Activated naive CD4-positive, alpha-beta T cell treated with Interleukin-2 at 50 U/mL for 16 hours (primary cell): ENCODE results near the gene GADL1.
A peak's percentile ranks its signal among the peaks of the same experiment; 100 is the strongest.

Source experiments
- DNase-seq: peaks from one replicate; pipeline ENCODE4 v3.0.0-alpha.2; 2020

The GADL1 gene

DNA sequence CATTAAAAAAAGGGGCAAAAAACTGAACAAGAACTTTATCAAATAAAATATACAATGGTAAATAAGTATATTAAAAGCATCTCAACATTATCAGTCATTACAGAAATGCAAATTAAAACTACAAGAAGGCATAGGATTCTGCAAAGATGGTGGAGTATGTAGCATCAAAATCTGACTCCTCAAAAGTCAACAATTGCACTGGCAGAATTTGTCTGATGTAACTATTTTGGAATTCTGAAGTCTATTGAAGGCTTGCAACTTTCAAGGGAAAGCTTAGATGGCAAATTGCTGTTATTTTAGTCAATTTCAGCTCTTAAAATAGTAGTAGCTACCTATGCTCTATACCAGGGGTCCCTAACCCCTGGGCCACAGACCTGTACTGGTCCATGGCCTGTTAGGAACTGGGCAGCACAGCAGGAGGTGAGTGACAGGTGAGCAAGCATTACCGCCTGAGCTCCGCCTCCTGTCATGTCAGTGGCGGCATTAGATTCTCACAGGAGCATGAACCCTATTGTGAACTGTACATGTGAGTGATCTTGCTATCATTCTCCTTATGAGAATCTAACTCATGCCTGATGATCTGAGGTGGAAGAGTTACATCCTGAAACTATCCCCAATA lies 180.5 kb downstream of the GADL1 start:
- DNase-seq, result no peak

DNA sequence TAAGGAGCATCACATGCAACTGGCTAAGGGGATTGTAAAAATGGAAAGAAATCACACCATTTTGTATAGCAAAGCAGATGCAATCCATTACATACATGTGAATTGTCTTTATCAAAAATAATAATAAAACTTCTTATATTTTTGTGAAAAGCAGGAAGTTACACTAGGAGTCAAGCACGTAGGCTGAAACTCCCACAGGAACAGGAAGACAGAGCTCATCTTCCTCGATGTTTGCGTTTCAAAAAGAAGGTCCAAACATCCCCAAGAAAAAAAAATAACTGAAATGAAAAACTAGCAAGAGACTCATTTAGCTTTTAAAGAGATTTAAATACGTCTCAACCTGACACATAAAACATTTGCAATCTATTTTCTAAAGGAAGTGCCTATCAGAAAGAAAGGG lies 181.5 kb downstream of the GADL1 start:
- no peak for DNase-seq

DNA sequence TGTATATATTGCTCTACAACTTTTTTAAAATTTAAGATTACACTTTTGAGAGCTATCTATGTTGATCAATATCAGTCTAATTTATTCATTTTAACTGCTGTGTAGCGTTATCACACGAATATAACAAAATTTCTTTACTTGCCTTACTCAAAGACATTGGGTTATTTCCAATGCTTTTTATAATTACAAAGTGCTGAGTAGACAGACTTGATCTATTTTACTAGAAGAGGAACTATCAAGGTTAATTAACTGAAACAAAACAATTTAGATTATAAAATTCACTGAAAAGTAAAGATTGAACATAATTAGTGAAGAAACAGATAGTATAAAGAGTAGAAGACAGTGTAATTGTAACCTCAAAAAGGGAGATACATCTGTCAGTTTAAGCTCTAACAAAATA lies 182.6 kb downstream of the GADL1 start:
- DNase-seq, result no peak

DNA sequence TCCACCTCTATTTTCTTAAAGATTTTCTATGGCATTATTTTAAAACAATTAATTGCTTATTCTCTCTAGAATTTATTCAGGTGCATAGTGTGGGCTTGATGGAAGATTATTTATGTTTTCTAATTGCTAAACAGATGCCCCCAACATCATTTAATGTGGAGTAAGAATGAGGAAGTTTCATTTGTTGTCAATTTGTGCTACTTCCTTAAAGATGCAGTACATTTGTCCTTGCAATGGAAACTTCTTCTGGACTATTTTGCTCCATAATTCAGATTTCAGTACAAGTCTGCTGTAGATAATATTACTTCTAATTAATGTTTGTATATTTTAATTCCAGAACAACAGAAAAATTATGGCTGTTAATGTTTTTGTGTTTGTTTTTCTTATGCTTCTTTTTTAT lies 183.3 kb downstream of the GADL1 start:
- no peak for DNase-seq

DNA sequence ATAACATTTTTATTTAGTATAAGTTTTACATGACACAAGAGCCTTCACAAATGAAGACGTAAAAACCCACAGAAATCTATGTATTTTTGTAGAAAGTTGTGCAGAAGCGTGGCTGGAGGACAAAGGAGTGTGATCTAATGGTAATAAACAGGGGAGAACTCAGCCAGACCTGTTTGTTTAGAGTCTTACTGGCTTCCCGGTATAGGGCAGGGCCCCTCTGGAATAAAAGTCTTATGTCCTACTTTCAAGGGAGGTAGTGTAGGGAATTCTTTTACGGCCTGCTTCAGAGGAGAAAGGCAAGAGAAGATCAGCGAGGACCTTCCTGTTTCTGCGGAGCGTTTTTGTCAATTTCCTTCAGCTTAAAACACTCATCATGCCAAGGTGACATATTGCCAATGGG lies 184.4 kb downstream of the GADL1 start:
- DNase-seq, result no peak

DNA sequence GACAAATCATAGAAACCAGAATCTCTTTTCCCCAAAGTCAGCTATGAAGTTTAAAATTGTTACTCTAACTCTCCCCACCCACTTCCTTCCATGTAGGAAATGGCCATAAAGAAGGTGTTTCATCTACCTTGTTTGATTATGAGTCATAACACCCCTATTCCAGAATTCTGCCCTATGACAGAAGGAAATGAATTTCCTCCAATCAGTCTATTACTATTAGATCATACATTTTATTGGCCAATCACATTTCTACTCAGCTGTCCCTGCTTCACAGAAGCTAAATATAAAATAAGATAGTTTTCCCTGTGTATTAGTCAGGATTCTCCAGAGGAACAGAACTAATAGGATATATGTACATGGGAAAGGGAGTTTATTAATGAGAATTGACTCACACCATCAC lies 186.0 kb downstream of the GADL1 start:
- no peak for DNase-seq

DNA sequence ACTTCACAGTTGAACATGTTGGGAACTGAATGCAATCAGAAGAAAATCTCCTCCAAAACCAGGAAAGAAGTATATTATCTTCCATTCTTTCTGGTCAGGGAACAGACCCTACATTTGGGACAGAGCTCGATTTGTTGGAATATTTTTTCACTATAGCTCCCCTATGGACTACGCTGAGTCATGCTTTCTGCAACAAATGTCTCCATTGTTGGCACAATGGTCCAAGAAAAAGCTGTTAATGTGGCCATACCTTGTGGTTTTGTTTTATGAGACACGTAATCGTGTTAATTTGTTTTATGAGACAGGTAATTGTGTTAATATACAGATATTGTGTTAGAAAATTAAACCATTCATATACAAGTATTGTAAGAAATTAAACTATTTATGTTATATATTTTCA lies 186.6 kb downstream of the GADL1 start:
- no peak for DNase-seq

DNA sequence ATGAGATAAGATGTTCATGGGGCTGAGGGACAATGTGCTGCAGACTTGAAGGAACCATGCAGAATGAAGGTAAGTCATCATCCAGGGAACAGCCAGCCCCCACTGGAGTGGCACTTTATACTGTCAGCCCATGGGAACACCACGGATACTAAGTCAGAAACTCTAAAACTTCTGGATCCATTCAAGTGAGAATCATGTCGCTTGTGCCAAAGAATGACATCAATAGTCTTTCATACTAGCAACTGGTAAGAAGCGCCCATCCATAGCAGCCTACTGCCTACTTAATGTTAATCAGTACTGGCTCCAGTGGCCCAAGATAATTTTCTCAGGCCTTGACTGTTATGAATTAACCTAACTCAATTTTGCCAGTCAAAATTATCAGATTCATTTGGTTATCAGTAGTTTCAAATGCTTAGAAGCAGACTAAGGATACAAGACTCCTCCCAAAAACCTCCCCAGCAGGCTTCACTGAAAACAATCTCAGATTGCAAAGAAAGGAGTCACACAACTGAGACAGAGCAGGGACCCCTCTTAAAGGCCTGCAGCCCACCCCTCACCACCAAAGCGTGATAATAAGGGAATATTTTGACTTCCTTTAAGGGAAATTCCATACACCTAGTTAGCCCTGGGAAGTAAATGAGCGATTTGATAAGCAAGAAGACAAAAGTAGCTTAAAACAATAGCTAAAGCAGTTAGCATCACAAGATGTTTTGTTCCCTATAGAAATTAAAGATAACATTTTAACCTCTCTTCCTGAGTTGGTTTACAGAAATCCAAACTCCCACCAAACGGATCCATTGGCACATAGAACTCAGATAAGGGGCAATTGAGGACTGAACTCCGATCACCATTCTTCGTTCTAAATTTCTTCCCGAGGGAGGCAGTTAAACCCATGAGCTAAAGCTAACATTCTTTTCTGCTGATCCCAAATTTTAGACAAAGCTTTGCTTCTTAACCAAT lies 189.2 kb downstream of the GADL1 start:
- no peak for DNase-seq

DNA sequence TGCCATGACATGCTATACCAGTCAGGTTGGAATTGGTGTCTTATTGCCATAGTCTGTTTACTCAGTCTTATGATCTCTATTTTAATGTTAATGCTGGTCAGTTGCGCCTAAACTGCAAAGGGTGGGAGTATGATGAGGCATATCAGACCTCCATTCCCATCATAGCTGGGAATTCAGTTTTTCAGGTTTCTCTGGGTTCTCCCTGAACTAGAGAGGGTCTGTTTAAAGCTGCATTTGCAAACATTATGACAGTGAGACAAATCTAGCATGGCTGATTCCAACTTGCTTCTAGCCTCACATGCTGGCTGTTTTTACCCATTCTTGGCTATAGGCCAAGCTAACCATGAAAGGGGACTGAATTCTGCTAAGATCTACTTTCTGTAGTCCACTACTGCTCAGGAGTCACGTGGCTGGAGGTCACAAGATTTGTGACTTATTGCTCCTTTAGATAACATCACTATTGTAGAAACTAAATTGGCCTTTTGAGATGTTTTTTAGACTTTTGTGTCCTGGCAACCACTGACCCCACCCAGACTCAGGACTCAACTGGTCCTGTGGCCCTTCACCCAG lies 191.5 kb downstream of the GADL1 start:
- DNase-seq, result no peak

DNA sequence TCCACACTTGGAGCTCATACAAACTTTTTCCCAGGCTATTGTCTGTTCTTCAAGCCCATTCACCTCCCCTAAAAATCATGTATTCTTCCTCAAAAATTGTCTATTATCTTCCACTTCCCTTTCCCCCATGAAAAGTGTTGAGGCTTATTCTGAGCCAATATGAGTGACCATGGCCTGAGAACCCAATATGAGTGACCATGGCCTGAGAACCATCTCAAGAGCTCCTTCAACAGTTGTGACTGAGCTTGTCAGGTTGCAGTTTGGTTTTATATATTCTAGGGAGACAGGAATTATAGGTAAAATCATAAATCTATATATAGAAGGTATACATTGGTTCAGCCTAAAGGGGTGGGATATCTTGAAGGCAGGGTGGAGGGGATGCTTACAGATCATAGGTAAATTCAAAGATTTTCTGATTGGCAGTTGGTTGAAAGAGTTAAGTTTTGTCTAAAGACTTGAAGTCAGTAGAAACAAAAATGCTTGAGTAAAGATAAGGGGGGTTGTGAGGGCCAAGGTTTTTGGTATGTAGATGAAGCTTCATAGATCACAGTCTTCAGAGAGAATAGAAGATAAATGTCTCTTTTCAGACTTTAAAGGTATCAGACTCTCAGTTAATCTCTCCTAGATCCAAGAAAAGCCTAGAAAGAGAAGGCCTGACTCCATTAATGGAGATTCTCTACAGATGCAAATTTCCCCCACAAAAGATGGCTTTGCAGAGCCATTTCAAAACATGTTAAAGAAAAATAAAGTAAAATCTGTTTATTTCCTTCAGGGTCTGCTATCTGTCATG lies 192.2 kb downstream of the GADL1 start:
- DNase-seq, result no peak

DNA sequence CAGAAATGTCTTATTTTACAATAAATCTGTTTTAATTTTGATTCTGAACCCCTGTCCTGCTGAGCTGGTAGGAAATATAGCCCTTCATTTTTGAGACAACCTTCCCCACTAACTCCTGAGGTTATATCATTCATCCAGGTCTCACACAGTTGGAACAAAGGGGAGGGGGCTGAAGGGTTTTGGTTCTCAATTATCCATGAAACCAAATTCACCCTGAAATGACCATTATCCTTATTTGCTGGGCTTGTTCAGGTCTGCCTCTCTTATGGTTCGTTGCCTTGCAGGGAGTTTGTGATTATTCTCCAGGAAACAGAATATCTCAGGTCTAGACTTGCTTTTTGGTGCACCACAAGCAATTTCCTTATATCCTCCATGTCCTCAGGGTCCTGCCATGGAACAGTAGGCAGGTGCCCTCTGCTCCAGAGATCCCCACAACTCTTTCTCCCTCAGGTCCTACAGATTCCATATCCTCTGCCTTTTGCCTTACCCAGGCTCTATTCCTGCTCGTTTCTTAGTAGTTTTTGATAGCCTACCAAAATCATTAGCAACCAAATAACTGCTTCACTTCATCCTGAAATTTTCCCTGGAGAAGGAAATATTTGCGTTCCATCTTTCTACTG lies 193.6 kb downstream of the GADL1 start:
- DNase-seq, result no peak

DNA sequence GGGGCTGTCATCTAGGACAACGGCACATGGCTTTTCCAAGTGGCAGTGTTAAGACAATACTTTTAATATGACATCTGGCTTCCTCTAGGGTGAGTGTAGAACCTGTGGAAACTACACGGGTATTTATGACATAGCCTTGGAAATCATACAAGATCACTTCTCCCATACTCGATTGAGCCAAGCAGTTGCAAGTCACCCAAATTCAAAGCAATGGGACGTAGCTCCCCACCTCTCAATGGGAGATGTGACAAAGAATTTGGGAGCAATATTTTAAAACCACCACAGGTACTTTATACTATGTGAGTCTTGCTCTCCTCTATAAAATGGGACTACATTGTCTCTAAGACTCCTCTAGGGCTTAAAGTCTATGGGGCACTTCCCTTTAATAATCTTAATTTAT lies 194.5 kb downstream of the GADL1 start:
- no peak for DNase-seq

DNA sequence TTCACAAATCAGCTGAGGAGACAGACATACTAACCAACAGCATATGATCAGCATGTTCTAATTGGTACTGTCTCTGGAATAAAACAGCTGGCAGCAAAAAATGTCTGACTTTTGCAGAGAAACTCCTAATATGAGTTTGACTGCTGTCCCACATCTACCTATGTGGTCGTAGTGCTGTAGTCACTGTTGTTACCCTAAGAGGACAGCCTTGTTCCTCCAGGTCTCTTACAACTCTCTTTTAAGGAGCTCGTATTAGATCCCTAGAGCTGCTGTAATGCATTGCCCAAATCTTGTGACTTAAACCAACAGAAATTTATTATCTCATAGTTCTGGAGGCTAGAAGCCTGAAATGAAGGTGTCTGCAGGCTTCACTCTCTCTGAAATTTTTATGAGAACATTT lies 195.9 kb downstream of the GADL1 start:
- no peak for DNase-seq

DNA sequence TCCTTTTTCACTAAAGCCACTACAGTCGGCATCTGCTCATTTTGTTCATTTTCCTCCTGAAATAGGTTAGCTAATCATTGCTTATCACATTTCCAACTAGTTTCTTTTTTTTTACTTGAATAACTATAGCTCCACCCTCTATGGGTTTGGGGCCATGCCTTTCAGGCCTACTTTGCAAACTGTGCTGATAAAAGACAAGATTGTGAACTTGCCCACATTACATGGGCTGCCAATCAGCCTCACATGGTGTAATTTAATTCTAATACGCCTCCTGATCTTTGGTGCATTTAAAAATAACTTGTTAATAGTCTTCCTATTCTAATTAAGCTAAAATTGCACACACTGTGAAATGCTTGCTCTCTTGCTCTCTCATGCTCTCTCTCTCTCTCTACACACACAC lies 197.6 kb downstream of the GADL1 start:
- no peak for DNase-seq

DNA sequence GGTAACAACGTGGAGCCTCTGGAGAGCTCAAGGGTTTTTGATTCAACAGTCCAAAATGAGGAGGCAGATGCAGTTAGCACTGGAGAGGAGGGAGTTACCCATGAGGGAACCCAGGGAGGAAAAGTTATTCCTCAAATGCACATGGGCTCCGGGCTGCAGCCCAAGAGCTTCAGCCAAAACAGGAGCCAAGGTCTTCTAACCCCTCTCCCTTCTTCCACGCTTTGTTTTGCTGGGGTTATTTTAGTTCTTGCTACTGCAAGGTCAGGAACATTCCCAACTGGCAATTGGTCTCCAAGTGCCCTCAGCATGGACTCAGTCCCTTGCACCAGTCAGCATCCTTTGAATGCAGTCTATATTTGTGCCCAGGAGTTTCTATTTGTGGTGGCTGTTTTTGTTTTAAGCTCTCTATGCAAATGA lies 198.1 kb downstream of the GADL1 start:
- no peak for DNase-seq

DNA sequence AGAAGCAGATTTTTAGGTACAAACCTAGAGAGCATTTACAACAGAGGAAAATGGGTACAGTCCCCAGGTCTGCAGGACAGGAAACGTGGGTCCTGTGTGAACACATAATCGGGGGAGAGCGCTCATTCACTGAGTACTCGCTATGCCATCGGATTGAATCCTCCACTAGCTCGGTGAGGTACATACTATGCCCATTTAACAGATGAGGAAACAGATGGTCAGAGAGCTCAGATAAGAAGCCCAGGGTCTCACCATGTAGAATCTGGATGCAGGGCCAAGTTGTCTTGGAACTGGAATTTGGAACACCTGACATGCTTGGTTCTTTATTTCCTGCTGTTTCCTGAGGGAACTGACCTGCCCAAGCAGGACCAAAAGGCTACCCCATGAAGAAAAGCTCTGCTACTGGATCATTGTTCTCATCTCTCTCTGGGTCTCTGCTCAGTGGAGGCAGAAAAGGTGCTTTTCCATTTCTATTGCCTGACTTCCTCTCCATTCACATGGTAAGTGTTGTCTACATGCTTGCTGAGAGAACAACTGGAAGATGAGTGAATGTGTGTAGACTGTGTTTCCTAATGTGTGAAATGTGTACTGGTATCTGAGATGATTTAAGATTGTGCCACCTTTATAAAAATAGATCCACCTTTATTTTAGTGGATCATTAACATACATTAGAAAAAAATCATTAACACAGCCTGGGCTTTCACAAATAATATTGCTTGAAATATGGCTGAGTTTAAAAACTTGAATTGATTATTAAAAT lies 199.0 kb downstream of the GADL1 start:
- DNase-seq, result no peak

DNA sequence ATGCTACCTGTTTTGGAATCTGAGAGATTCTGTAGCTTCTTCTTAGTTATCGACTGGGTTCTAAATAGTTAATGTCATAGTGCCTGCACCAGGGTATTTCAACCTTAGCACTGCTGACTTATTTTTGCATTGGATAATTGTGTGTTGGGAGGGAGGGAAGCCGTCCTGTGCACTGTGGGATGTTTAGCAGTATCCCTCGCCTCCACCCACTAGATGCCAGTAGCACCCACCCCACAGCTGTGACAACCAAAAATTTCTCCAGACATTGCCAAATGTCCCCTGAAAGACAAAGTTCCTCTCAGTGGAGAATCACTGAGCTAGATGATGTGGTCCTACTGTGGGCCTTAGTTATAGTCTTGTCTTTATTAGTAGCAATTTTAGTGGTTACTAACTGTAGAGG lies 199.8 kb downstream of the GADL1 start:
- no peak for DNase-seq

DNA sequence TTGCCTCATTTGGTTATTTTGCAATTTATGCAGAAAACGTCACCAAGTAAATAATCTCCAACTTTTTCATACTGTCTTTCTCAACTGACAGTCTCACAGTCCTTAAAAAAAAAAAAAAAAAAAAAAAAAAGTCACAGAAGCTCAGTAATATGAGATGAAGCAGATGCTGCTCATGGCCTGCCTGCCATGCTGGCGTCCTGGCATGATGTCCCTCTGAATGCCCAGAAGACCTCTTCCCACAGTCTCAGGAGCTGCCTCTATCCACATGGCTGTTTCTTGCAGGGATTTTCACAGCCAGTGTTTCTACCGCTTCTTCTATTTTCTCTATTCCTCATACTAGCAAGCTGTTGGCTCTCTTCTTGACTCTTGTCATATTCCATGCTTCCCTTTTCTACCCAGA lies 200.3 kb downstream of the GADL1 start:
- no peak for DNase-seq

DNA sequence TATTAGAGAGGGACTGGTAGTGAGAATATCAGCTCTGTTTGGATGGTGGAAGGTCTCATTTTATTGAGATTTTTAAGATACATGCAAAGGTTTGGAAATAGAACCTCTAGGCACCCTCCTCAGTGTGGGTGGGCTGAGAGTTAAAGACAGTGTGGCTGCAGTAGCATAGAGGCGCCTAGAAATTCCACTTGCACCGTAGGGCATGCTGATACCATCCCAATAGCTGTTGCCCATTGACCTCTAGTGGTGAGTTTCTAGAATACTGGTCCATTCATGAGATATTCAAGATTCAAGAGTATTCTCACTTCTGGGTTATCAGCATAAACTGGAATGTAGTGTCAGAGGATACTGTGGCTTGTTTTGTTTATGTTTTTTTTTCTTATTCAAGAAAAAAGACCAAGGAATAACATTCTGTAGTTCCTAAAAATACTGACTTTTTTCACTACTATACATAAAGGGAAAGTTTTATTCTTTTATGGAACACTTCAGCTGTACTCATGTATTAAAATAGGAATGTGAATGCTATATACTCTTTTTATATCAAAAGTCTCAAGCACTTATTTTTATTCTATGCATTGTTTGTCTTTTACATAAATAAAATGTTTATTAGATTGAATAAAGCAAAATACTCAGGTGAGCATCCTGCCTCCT lies 200.9 kb downstream of the GADL1 start:
- peak; percentile 34 for DNase-seq

DNA sequence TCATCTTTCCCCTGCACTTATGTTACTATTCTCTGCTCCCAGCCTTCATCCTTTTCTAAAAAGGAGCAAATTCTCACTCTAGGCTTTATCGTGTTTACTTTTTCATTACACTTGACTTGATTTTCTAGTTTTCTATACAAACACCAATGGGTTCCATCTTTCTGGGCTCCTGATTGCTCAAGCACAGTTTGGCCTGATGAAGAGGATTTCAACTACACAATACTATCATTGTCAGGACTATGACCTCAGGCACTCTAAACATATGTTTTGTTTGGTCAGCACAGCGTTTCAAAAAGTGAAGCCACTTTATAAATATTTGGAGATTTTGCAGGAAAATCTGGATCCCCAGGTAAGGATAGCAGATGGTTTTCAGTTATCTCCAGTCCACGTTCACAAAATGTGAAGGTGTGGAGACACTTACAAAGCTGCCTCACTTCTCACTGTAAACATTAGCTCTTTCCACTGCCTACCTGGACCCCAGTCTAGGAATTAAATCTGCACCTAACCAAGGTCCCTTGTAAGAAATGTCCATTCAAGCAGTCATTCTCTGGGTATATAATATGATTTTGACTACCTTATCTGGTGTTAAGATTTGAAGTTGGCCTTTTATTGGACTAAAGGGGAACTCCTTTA lies 201.8 kb downstream of the GADL1 start:
- DNase-seq, result no peak

DNA sequence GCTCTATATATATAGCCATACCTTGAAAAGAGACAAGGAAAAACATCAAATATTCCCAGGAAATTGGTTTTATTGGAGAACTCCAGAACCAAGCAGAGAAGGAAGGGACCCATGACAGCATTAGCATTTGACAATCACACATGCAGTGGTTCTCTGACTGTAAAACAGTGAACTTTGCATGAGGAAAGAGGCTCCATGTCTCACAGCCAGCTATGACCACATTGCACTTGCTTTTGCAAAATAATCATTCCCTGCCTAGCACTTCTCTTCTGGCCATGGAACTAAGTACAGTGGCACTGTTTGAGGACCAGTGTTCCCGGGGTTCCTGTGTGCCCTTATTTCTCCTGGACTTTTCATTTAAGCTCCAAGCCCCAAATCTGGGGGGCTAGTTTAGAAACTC lies 202.5 kb downstream of the GADL1 start:
- no peak for DNase-seq
